ENCODE measurements around the gene C22orf39.

Gene C22orf39

GRCh38 chr22:19495562-19496323 is 48.2 kb upstream of the C22orf39 start:
- Histone ChIP-seq H4K20me1 (ENCODE audit: low read depth, low read length) (no peaks in the 10 kb centered on the region), H3K9ac (ENCODE audit: low read length) (no peak overlapping the region), H3K36me3 (ENCODE audit: low read length) (no peaks in the 10 kb centered on the region)

GRCh38 chr22:19494676-19495173 is 47.2 kb upstream of the C22orf39 start:
- Histone ChIP-seq H4K20me1 (ENCODE audit: low read depth, low read length) (no peaks in the 10 kb centered on the region), H3K27me3 (ENCODE audit: low read length) (no peaks in the 10 kb centered on the region), H3K4me2 (ENCODE audit: low read depth, low read length, poor library complexity, severe bottlenecking) (no peak overlapping the region), H3K9me3 (ENCODE audit: insufficient read depth, low read length) (no peaks in the 10 kb centered on the region), H2AFZ (ENCODE audit: low read depth, low read length, severe bottlenecking) (no peak overlapping the region), H3K27ac (ENCODE audit: low read depth, low read length) (no peak overlapping the region), H3K9ac (ENCODE audit: low read length) (no peak overlapping the region), H3K79me2 (ENCODE audit: insufficient read depth, low read length) (no peaks in the 10 kb centered on the region), H3K9me2 (replicated peaks; ENCODE audit: insufficient read depth, low read length) (no peaks in the 10 kb centered on the region), H3K36me3 (ENCODE audit: low read length) (no peaks in the 10 kb centered on the region), H3F3A (ENCODE audit: insufficient read depth) (no peaks in the 10 kb centered on the region), H3K4me3 (ENCODE audit: insufficient read depth, low read length, poor library complexity, severe bottlenecking) (no peak overlapping the region)
- no peak for TF ChIP-seq CTCF (IDR thresholded peaks at IDR 0.05; ENCODE audit: insufficient read depth, low read length, poor library complexity, severe bottlenecking)
- TF ChIP-seq EZH2phosphoT487 (conservative IDR thresholded peaks at IDR 0.05; ENCODE audit: low read length) = no peak

More at GRCh38 chr22:19495562-19496323, 48.2 kb upstream of the C22orf39 start:
- Histone ChIP-seq H3K27ac (ENCODE audit: low read depth, low read length) (no peak overlapping the region), H2AFZ (ENCODE audit: low read depth, low read length, severe bottlenecking) (no peak overlapping the region), H3K9me3 (ENCODE audit: insufficient read depth, low read length) (no peaks in the 10 kb centered on the region), H3K79me2 (ENCODE audit: insufficient read depth, low read length) (no peaks in the 10 kb centered on the region), H3K27me3 (ENCODE audit: low read length) (no peaks in the 10 kb centered on the region), H3K4me2 (ENCODE audit: low read depth, low read length, poor library complexity, severe bottlenecking) (no peak overlapping the region), H3K9me2 (replicated peaks; ENCODE audit: insufficient read depth, low read length) (no peaks in the 10 kb centered on the region), H3K4me3 (ENCODE audit: insufficient read depth, low read length, poor library complexity, severe bottlenecking) (no peak overlapping the region), H3F3A (ENCODE audit: insufficient read depth) (no peaks in the 10 kb centered on the region)
- no peak for TF ChIP-seq CTCF (IDR thresholded peaks at IDR 0.05; ENCODE audit: insufficient read depth, low read length, poor library complexity, severe bottlenecking)
- TF ChIP-seq EZH2phosphoT487 (conservative IDR thresholded peaks at IDR 0.05; ENCODE audit: low read length) = no peak

GRCh38 chr22:19494001-19494560 is 46.6 kb upstream of the C22orf39 start:
- H3K4me3 ChIP-seq (ENCODE audit: insufficient read depth, low read length, poor library complexity, severe bottlenecking) = no peak overlapping the region
- no peaks in the 10 kb centered on the region for H4K20me1 ChIP-seq (ENCODE audit: low read depth, low read length)
- TF ChIP-seq CTCF (IDR thresholded peaks at IDR 0.05; ENCODE audit: insufficient read depth, low read length, poor library complexity, severe bottlenecking) (no peak), EZH2phosphoT487 (conservative IDR thresholded peaks at IDR 0.05; ENCODE audit: low read length) (no peak)
- no peak overlapping the region for H3K9ac ChIP-seq (ENCODE audit: low read length)
- no peaks in the 10 kb centered on the region for H3K79me2 ChIP-seq (ENCODE audit: insufficient read depth, low read length)
- no peaks in the 10 kb centered on the region for H3F3A ChIP-seq (ENCODE audit: insufficient read depth)
- H3K9me2 ChIP-seq (replicated peaks; ENCODE audit: insufficient read depth, low read length) = no peaks in the 10 kb centered on the region
- no peaks in the 10 kb centered on the region for H3K27me3 ChIP-seq (ENCODE audit: low read length)
- no peak overlapping the region for H3K27ac ChIP-seq (ENCODE audit: low read depth, low read length)
- H3K9me3 ChIP-seq (ENCODE audit: insufficient read depth, low read length) = no peaks in the 10 kb centered on the region
- no peak overlapping the region for H3K4me2 ChIP-seq (ENCODE audit: low read depth, low read length, poor library complexity, severe bottlenecking)
- H3K36me3 ChIP-seq (ENCODE audit: low read length) = no peaks in the 10 kb centered on the region
- no peak overlapping the region for H2AFZ ChIP-seq (ENCODE audit: low read depth, low read length, severe bottlenecking)
